GM12874 (cell line): ENCODE results near the gene SLC10A4.

Experiments
- CTCF ChIP-seq: IDR thresholded peaks from 2 replicates; pipeline ENCODE4 v1.5.1; 2011; ENCODE audit warnings: low read depth, mild to moderate bottlenecking, control low read depth, low read length, moderate library complexity; ENCODE audit not compliant: insufficient read depth

SLC10A4 gene

GRCh38 chr4:48538358-48538757, 55.2 kb downstream of the SLC10A4 start:
- no peak for TF ChIP-seq CTCF
